HPDE6-E6E7 (cell line): ENCODE measurements around the gene SPESP1.

Experiments used
- DNase-seq: peaks from one replicate; pipeline ENCODE4 v3.0.0; 2011; ENCODE audit warnings: missing footprints; ENCODE audit errors: extremely low spot score

Gene SPESP1

GRCh38 chr15:68930268-68931022 lies at the start of gene SPESP1:
SPESP1 (plus strand) TSS chr15:68930525; CDS start chr15:68930654, 129 bp downstream.
- DNase-seq: no peak

GRCh38 chr15:68885070-68885469 lies 45.3 kb upstream of the SPESP1 start:
- no peak for DNase-seq

DNA sequence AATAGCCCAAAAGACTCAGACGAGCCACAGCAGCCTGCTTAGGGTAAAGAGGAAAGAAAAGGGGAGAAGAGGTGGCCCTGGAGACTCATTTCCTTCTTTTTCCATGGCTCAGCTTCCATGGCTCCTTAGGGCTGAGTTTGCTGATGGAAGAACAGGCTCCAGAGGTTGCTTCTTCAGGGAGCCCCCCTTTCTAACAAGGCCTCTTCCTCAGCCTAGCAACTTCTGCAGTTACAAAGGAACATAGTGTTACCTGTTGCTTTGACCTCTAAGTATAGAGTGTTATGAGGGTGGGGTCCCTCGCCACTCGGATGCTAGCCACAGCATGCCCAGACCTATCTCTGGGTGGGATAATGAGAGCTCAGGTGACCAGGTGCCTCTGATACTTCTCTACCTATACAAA lies 43.2 kb upstream of the SPESP1 start:
- DNase-seq: no peak

GRCh38 chr15:68887819-68888218 lies 42.5 kb upstream of the SPESP1 start:
- DNase-seq: no peak

DNA sequence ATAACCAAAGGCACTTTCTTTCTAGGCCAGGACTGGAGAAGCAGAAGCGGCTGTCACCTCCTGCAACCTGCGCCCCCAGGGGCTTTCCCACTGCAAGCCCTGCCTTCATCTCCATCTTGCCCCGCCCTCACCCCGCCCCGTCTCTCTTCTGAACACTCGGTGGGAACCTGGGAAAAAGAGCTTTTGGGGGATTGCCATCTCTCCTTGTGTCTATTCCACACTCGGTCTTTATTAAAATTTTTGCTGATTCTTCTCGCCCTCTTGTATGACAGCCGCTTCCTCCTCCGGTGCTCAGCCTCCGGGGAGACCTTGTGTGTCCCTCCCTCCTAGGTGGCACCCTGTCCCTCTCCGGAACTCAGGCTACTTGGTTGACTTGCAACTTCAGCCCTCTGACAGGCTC lies 41.9 kb upstream of the SPESP1 start:
- no peak for DNase-seq

GRCh38 chr15:68894208-68894607 lies 36.1 kb upstream of the SPESP1 start:
- DNase-seq: no peak

GRCh38 chr15:68896178-68896577 lies 34.1 kb upstream of the SPESP1 start:
- DNase-seq: no peak

DNA sequence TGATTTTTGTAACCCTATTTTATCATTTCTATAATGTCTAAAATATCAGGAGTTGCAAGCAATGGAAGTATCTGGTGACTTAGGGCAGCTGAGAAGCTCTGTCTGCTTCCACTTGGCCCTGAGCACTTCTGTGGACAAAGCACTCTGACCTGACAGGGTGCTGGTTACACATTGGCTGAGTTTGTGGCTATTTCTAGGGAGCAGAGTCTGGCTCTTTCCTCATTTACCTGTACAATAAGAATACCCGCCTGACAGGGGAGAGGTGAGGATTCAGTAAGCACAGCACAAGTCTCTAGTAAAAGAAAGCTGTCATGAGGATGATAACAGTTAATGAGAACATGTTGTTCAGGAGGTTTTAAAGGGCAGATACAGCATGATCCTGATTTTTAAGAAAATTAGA lies 33.3 kb upstream of the SPESP1 start:
- DNase-seq: no peak

DNA sequence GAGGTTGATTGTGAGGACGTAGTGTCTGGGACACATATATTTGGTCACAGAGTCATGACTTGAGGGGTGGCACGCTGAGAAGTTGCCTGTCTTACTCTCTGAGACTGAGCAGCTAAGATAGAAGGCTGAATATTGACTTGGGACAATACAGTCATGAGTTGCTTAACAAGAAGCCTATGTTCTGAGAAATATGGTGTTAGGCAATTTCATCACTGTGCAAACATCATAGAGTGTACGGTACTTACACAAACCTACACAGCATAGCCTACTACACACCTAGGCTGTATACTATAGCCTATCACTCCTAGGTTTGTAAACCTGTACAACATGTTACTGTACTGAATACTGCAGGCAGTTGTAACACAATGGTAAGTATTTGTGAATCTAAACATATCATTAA lies 30.3 kb upstream of the SPESP1 start:
- no peak for DNase-seq

- no peak for DNase-seq
Observed at GRCh38 chr15:68907396-68907923, 22.9 kb upstream of the SPESP1 start.

- DNase-seq: no peak
Observed at GRCh38 chr15:68909601-68910100, 20.7 kb upstream of the SPESP1 start.

DNA sequence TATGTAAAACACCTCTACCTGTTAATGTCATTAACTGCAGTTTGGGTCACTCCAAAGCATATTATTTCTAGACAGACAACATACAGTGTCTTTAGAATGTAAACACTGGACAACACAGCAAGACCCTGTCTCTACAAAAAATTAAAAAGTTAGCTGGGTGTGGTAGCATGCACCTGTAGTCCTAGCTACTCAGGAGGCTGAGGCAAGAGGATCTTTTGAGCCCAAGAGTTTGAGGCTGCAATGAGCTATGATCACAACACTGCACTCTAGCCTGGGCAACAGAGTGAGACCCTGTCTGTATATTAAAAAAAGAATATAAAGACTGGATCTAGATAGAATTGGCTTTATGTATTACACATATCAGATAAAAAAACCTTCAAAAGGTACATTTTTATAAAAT lies 20.0 kb upstream of the SPESP1 start:
- DNase-seq: no peak

DNA sequence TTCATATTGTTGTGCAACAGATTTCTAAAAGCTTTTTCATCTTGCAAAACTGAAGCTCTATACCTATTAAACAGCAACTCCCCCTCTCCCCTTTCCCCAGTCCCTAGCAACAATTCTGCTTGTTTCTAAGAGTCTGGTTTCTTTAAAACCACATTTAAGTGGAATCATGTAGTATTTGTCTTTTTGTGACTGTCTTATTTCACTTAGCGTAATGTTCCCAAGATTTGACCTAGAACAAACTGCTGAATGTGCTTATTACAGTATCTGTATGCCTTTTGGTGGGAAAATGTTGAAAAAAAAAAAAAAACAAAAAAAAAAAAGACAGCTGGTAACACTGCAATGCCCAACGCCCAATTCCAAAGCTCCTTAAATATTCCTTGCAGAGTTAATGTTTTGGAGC lies 19.5 kb upstream of the SPESP1 start:
- no peak for DNase-seq

DNA sequence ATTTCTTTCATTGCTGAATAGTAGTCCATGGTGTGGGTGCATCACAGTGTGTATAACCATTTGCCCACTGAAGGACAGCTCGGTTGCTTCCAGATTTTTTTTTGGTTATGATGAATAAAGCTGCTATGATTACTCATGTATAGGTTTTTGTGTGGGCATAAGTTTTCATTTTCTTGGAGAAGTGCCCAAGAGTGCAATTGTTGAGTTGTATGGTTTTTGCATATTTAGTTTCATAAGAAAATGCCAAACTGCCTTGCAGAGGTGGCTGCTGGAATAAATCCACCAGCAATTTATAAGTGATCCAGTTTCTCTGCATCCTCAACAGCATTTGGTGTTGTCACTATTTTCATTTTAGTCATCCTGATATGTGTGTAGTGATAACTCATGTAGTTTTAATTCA lies 8.4 kb upstream of the SPESP1 start:
- no peak for DNase-seq

- DNase-seq: peak; percentile 82
Observed at GRCh38 chr15:68924866-68925560, 5.3 kb upstream of the SPESP1 start.

DNA sequence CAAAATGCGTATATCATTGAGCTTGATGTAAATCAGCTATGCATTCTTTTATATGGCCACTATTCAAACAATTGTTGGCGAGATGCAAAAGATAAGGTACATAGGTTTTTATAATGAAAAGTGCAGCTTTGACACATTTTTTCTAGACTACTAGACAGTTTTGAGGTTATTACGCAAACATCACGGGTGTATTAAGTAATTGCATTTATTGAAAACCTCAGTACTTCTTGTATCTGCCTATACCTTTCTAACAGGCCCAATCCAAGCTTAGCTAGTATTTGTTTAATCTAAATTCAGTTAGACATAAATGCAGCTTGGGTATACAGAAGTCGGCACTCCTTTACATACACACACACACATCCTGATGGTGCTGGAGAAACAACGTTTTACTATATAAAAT lies 2.7 kb downstream of the SPESP1 start:
- DNase-seq: no peak

DNA sequence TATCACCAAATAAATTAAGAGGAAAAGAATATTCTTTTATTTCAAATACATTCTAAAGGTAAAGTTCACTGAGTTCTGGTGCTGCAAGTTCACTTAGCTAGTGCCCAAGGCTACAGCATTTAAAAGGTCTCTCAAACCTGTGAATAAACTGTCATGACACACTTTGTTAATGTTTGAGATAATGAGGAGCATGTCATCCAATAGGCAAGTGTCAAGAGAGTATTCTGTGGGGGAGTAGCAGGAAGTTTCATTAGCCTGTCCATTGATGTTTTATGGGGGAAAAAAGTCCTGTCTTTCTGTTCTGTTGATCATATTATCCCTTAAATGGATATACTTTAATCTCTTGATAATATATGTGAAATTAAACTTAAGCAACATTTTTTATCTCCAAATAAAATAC lies 4.0 kb downstream of the SPESP1 start:
- no peak for DNase-seq

- DNase-seq: no peak
Observed at GRCh38 chr15:68935400-68935937, 5.1 kb downstream of the SPESP1 start.

GRCh38 chr15:68939501-68939900 lies 9.2 kb downstream of the SPESP1 start:
- DNase-seq: no peak

DNA sequence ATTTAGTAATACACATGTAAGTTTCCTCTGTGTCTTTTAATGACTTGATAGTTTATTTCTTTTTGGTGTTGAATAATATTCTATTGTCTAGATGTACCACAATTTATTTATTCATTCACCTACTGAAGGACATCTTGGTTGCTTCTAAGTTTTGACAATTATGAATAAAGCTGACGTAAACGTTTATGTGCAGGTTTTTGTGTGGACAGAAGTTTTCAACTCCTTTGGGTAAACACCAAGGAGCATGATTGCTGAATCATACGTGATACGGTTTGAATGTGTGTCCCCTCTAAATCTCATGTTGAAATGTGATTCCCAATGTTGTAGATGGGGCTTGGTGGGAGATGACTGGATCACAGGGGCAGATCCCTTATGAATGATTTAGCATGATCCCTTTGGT lies 21.5 kb downstream of the SPESP1 start:
- DNase-seq: no peak

GRCh38 chr15:68957696-68958095 lies 27.4 kb downstream of the SPESP1 start:
- no peak for DNase-seq

GRCh38 chr15:68958597-68958996 lies 28.3 kb downstream of the SPESP1 start:
- DNase-seq: no peak

DNA sequence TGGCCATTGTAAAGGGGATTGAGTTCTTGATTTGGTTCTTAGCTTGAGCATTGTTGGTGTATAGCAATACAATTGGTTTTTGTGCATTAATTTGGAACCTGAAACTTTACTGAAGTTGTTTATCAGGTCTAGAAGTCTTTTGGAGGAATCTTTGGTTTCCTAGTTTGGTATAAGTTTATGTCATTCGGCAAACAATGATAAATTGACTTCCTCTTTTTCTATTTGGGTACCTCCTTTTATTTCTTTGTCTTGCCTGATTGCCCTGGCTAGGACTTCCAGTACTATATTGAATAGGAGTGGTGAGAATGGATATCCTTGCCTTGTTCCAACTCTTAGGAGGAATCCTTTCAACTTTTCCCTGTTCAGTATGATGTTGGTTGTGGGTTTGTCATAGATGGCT lies 32.1 kb downstream of the SPESP1 start:
- DNase-seq: no peak
